ENCODE measurements around the gene RAB40B. TPM values are rescaled to one million over a fixed set of nuclear protein-coding genes. Genes with fewer than 3 reads are reported as not detected.

The RAB40B gene
- total and polyA plus RNA-seq, 2 experiments from 2014 or later = 20.0 to 27.8 TPM

GRCh38 chr17:82636626-82637598 lies 61.6 kb downstream of the RAB40B start:
- Histone ChIP-seq H3K27me3 (no peaks in the 10 kb centered on the region), H2AFZ (no peak overlapping the region), H3K4me3 (no peak overlapping the region), H3K27ac (peak overlapping the region; percentile 95), H3K4me1 (ENCODE audit: insufficient read depth) (peaks cover 20% of the 10 kb centered on the region), H3K9me2 (replicated peaks; ENCODE audit: insufficient read depth) (no peaks in the 10 kb centered on the region), H3K36me3 (replicated peaks; ENCODE audit: insufficient read depth, low read depth) (no peaks in the 10 kb centered on the region), H3K79me2 (peaks cover 87% of the 10 kb centered on the region), H3K9me3 (ENCODE audit: low read depth) (no peaks in the 10 kb centered on the region), H3K4me2 (peak overlapping the region; percentile 64), H4K20me1 (ENCODE audit: insufficient read depth, poor library complexity, severe bottlenecking) (peaks cover 3% of the 10 kb centered on the region)
- WGBS (ENCODE audit: low lambda C conversion rate, missing lambda C conversion rate) = 55% methylated on average over 16 of the region's 16 CpGs
- TF ChIP-seq CTCF (IDR thresholded peaks at IDR 0.05; ENCODE audit: poor library complexity) = no peak
- no peak for TF ChIP-seq EZH2phosphoT487 (IDR thresholded peaks at IDR 0.05; ENCODE audit: low read depth, severe bottlenecking, unreplicated experiment)
- no peak for TF ChIP-seq EZH2 (IDR thresholded peaks at IDR 0.05; ENCODE audit: borderline replicate concordance)
- DNase-seq (ENCODE audit: low spot score) = peak; percentile 87

- Histone ChIP-seq H3K79me2 (peaks cover 84% of the 10 kb centered on the region), H3K27ac (no peak overlapping the region)
Observed at GRCh38 chr17:82633343-82633742, 65.2 kb downstream of the RAB40B start.

GRCh38 chr17:82632451-82632850 lies 66.0 kb downstream of the RAB40B start:
- Histone ChIP-seq H3K79me2 (peaks cover 82% of the 10 kb centered on the region), H3K4me3 (no peak overlapping the region), H3K27me3 (no peaks in the 10 kb centered on the region), H3K9me3 (ENCODE audit: low read depth) (no peaks in the 10 kb centered on the region), H4K20me1 (ENCODE audit: insufficient read depth, poor library complexity, severe bottlenecking) (no peaks in the 10 kb centered on the region), H3K4me2 (no peak overlapping the region), H2AFZ (no peak overlapping the region), H3K4me1 (ENCODE audit: insufficient read depth) (peaks cover 15% of the 10 kb centered on the region), H3K9me2 (replicated peaks; ENCODE audit: insufficient read depth) (no peaks in the 10 kb centered on the region), H3K36me3 (replicated peaks; ENCODE audit: insufficient read depth, low read depth) (no peaks in the 10 kb centered on the region), H3K27ac (no peak overlapping the region)
- no peak for DNase-seq (ENCODE audit: low spot score)
- TF ChIP-seq EZH2 (IDR thresholded peaks at IDR 0.05; ENCODE audit: borderline replicate concordance) (no peak), CTCF (IDR thresholded peaks at IDR 0.05; ENCODE audit: poor library complexity) (no peak), EZH2phosphoT487 (IDR thresholded peaks at IDR 0.05; ENCODE audit: low read depth, severe bottlenecking, unreplicated experiment) (no peak)
- WGBS (ENCODE audit: low lambda C conversion rate, missing lambda C conversion rate) = 96% methylated on average over 8 of the region's 8 CpGs

More at GRCh38 chr17:82633343-82633742, 65.2 kb downstream of the RAB40B start:
- Histone ChIP-seq H3K9me3 (ENCODE audit: low read depth) (no peaks in the 10 kb centered on the region), H3K36me3 (replicated peaks; ENCODE audit: insufficient read depth, low read depth) (no peaks in the 10 kb centered on the region), H2AFZ (no peak overlapping the region), H4K20me1 (ENCODE audit: insufficient read depth, poor library complexity, severe bottlenecking) (no peaks in the 10 kb centered on the region), H3K27me3 (no peaks in the 10 kb centered on the region), H3K4me3 (no peak overlapping the region), H3K4me2 (no peak overlapping the region), H3K9me2 (replicated peaks; ENCODE audit: insufficient read depth) (no peaks in the 10 kb centered on the region), H3K4me1 (ENCODE audit: insufficient read depth) (peaks cover 20% of the 10 kb centered on the region)
- DNase-seq (ENCODE audit: low spot score) = no peak
- no peak for TF ChIP-seq EZH2 (IDR thresholded peaks at IDR 0.05; ENCODE audit: borderline replicate concordance)

- DNase-seq (ENCODE audit: low spot score) = no peak
- Histone ChIP-seq H3K4me3 (no peak overlapping the region), H3K4me2 (no peak overlapping the region), H3K4me1 (ENCODE audit: insufficient read depth) (peaks cover 9% of the 10 kb centered on the region), H3K27me3 (no peaks in the 10 kb centered on the region), H3K9me2 (replicated peaks; ENCODE audit: insufficient read depth) (no peaks in the 10 kb centered on the region), H3K79me2 (peaks cover 83% of the 10 kb centered on the region), H3K27ac (no peak overlapping the region), H3K9me3 (ENCODE audit: low read depth) (no peaks in the 10 kb centered on the region), H3K36me3 (replicated peaks; ENCODE audit: insufficient read depth, low read depth) (no peaks in the 10 kb centered on the region), H2AFZ (no peak overlapping the region), H4K20me1 (ENCODE audit: insufficient read depth, poor library complexity, severe bottlenecking) (peaks cover 3% of the 10 kb centered on the region)
- TF ChIP-seq EZH2 (IDR thresholded peaks at IDR 0.05; ENCODE audit: borderline replicate concordance) (no peak), EZH2phosphoT487 (IDR thresholded peaks at IDR 0.05; ENCODE audit: low read depth, severe bottlenecking, unreplicated experiment) (no peak), CTCF (IDR thresholded peaks at IDR 0.05; ENCODE audit: poor library complexity) (no peak)
- WGBS (ENCODE audit: low lambda C conversion rate, missing lambda C conversion rate) = 65% methylated on average over 6 of the region's 6 CpGs
Observed at GRCh38 chr17:82631544-82631943, 67.0 kb downstream of the RAB40B start.

Data from hepatocyte (in vitro differentiated cells).